ENCODE measurements around the gene PTCH2.

The PTCH2 gene

GRCh38 chr1:44786138-44786840 is 56.8 kb downstream of the PTCH2 start:
- H3K4me3 ChIP-seq (ENCODE audit: control insufficient read depth, low read depth, low read length), result peak overlapping the region; percentile 32
- TF ChIP-seq, protein P1, sequence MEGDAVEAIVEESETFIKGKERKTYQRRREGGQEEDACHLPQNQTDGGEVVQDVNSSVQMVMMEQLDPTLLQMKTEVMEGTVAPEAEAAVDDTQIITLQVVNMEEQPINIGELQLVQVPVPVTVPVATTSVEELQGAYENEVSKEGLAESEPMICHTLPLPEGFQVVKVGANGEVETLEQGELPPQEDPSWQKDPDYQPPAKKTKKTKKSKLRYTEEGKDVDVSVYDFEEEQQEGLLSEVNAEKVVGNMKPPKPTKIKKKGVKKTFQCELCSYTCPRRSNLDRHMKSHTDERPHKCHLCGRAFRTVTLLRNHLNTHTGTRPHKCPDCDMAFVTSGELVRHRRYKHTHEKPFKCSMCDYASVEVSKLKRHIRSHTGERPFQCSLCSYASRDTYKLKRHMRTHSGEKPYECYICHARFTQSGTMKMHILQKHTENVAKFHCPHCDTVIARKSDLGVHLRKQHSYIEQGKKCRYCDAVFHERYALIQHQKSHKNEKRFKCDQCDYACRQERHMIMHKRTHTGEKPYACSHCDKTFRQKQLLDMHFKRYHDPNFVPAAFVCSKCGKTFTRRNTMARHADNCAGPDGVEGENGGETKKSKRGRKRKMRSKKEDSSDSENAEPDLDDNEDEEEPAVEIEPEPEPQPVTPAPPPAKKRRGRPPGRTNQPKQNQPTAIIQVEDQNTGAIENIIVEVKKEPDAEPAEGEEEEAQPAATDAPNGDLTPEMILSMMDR (IDR thresholded peaks at IDR 0.05; ENCODE audit: control insufficient read depth, insufficient read depth, low read depth, low read length, missing control alignments), result peak; percentile 97
- no peak for DNase-seq (ENCODE audit: low read depth)

- H3K4me3 ChIP-seq (ENCODE audit: control insufficient read depth, low read depth, low read length), result no peak overlapping the region; the same call in 1 of the 2 replicates
- DNase-seq (ENCODE audit: low read depth), result no peak
- TF ChIP-seq, protein P1 (IDR thresholded peaks at IDR 0.05; ENCODE audit: control insufficient read depth, insufficient read depth, low read depth, low read length, missing control alignments), result no peak
These were observed 57.4 kb downstream of the PTCH2 start for GRCh38 chr1:44785501-44786137.

GRCh38 chr1:44785029-44785380 is 58.0 kb downstream of the PTCH2 start:
- no peak overlapping the region for H3K4me3 ChIP-seq (ENCODE audit: control insufficient read depth, low read depth, low read length)
- TF ChIP-seq, protein P1 (IDR thresholded peaks at IDR 0.05; ENCODE audit: control insufficient read depth, insufficient read depth, low read depth, low read length, missing control alignments), result no peak
- no peak for DNase-seq (ENCODE audit: low read depth)

DNA sequence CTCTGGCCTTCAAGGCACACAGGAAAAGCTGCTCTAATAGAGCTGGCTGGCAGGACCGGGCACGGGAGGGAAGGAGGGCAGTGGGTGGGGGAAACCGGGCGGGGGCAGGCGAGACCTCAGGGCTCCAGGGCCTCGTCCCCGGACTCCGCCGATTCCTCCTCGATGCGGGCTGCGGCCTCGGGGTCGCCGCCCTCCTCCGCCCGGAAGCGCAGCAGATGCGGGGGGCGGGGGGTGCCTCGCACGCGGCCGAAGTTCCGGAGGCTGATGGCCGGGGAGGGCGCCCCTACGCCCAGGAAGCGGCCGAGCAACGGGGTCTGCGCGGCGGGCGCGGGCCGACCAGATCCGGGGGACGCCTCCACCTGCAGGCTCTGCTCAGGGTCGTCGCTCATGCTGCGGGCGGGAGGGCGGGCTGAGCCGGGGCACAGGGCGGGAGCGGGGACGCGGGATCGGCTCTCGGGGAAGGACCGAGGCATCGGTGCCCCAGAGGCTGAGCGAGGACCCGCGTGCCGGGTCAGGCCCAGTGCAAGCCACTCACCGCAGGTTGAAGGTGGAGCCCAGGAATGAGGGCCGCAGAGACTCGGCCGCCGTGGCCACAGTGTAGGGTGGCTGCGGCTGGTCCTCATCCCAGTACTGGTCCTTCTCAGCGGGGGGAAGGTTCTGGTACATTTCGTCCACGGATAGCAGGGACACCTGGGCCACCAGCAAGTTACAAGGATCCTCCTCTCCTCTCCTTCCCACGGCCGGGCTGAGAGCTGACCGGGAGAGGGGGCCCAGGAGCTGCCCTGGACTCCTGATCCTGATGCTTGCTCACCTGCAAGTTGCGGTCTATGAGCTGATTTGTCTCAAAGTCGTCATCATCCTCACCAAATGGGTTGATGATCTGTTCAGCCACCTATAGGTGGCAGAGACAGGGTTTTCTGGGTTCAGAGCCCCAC is 58.7 kb downstream of the PTCH2 start:
- no peak for DNase-seq (ENCODE audit: low read depth)
- peak overlapping the region; percentile 19; the same call in 1 of the 2 replicates for H3K4me3 ChIP-seq (ENCODE audit: control insufficient read depth, low read depth, low read length)
- TF ChIP-seq, protein P1 (IDR thresholded peaks at IDR 0.05; ENCODE audit: control insufficient read depth, insufficient read depth, low read depth, low read length, missing control alignments), result peak; percentile 3

DNA sequence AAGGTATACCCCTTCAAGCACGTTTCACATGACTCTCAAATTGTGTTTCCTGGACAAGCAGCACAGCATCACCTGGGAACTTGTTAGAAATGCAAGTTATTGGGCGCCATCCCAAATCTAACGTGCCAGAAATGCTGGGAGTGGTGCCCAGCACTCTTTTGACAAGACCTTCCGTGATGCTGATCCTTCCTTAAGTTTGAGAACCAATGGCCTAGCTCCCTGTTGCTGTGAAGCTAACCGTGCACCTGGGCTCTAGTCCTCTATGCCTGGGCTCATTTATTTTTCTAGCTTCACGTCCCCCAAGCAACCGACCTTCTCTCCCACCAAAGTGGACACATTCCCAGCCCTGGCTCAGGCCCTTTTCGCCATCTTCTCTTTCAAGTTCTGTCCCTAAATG is 59.4 kb downstream of the PTCH2 start:
- H3K4me3 ChIP-seq (ENCODE audit: control insufficient read depth, low read depth, low read length), result peak overlapping the region; percentile 19; the same call in 1 of the 2 replicates
- no peak for DNase-seq (ENCODE audit: low read depth)
- TF ChIP-seq, protein P1 (IDR thresholded peaks at IDR 0.05; ENCODE audit: control insufficient read depth, insufficient read depth, low read depth, low read length, missing control alignments), result no peak

DNA sequence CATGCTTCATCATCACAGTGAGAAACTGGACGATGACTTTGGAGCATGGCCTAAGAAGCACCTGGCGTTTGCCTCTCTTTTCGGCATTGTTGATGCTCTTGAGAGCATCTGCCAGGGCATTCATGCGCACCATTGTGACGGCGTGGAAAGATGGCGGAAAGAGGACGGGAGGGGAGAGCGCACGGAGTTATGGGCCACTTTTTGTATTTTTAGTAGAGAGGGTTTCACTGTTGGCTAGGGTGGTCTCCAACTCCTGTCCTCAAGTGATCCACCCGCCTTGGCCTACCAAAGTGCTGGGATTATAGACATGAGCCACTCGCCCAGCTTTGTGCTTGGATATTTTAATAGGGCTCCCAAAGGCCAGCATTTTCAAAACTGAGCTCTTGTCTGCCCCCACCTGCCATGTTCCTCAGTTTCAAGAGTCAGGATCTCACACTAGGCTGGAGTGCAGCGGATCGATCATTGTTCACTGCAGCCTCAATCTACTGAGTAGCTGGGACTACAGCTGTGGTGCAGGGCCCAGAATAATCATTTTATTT is 62.4 kb downstream of the PTCH2 start:
- no peak for DNase-seq (ENCODE audit: low read depth)
- TF ChIP-seq, protein P1 (IDR thresholded peaks at IDR 0.05; ENCODE audit: control insufficient read depth, insufficient read depth, low read depth, low read length, missing control alignments), result no peak
- H3K4me3 ChIP-seq (ENCODE audit: control insufficient read depth, low read depth, low read length), result no peak overlapping the region

Data from AG09309 (cell line).